LNCaP clone FGC (cell line): ENCODE measurements around the gene RNF150.

Experiments used
- DNase-seq: peaks from one replicate; pipeline ENCODE4 v3.0.0-alpha.2; 2011; ENCODE audit warnings: low read depth
- H3K4me3 ChIP-seq: 2 replicates; pipeline ENCODE4 v1.5.1; 2011; ENCODE audit warnings: mild to moderate bottlenecking, low read depth, low read length, control low read depth
- CTCF ChIP-seq: IDR thresholded peaks from 2 replicates; pipeline ENCODE4 v1.5.1; 2012; ENCODE audit warnings: mild to moderate bottlenecking; ENCODE audit not compliant: control insufficient read depth, insufficient read depth; ENCODE audit errors: extremely low read depth

RNF150 gene

DNA sequence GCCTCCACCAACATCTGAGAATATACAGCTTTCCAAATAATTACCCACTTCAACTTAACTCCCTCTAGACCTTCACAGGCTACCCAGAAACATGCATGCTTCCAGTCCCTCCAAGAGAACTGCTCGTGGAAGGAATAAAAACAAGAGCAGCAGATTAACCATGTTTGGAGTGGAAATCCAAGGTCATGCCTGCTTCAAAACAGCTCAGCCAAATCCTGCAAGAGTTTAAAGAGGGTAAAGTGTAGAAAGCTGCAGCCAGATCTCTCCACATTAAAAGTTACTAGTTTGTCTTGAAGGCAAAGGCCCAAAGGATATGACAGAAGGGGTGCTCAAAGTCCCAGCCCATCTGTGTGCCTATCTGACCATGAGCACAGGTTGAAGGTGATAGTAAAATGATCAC is 139.3 kb downstream of the RNF150 start:
- no peak overlapping the region for H3K4me3 ChIP-seq
- DNase-seq = no peak
- no peak for TF ChIP-seq CTCF

GRCh38 chr4:140993370-140993769 is 139.9 kb downstream of the RNF150 start:
- no peak for DNase-seq
- H3K4me3 ChIP-seq = no peak overlapping the region
- no peak for TF ChIP-seq CTCF

DNA sequence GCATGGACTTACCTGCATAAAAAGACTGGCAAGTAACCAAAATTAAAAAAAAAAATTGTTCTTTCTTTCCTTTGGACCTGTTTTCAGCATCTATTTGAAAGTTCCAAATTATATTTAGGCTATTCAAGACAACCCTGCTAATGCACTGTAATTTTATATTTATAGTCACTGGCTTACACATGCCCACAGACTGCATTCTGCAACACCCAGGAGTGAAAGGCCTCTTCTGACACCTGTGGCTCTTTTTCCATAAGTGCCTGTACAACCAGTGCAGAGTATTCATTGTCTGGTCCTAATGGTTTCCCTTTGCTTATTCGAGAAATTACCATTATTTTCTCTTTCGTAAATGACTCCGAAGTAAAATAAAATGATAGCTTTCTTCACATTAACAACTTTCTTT is 143.3 kb downstream of the RNF150 start:
- H3K4me3 ChIP-seq = no peak overlapping the region
- no peak for TF ChIP-seq CTCF
- no peak for DNase-seq

GRCh38 chr4:140986045-140986444 is 147.2 kb downstream of the RNF150 start:
- TF ChIP-seq CTCF = no peak
- no peak for DNase-seq
- no peak overlapping the region for H3K4me3 ChIP-seq

DNA sequence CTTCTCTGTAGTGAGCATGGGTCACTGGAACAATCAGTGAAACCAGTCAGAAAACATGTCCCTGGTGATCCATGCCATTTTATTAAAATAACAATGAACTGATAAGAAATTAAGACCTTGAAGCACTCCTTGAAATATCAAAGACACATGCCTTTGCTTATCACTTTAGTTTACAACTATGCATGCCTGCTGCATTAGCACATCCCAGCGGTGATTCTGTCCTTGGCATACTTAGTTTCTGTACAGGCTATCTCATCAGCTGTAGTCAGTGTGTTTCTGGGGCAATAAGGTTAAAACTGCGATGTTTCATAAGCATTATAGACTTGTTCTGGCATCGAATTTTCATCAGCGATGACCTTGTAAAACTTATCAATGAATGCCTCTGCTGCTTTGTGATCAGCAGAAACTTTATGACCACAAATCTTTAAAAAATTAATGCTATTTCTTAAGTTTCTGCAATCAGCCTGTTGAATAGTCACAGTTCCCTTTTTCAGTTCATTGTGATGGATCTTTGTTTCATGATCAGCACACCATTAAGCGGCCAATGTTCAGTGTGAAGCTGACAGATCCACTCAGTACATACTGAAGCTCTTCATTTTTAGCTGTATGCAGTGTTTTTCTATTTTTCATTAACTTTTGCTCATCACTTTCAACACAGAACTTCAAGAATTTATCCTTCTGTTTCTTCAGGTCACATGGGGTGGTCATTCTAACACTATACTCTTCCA is 150.5 kb downstream of the RNF150 start:
- H3K4me3 ChIP-seq = no peak overlapping the region
- DNase-seq = no peak
- no peak for TF ChIP-seq CTCF

GRCh38 chr4:140980426-140981200 is 152.7 kb downstream of the RNF150 start:
- H3K4me3 ChIP-seq = no peak overlapping the region
- no peak for DNase-seq
- TF ChIP-seq CTCF = no peak
